H1 (cell line): ENCODE data around the gene ULK3. TPM values are rescaled to one million over a fixed set of nuclear protein-coding genes. Genes with fewer than 3 reads are reported as not detected.

Source experiments
- CTCF ChIA-PET: fragments of 300-600 bp; sonication (Branson Sonifier 250); formaldehyde crosslinking; loops from one replicate; lab custom pipeline; 2021; ENCODE audit not compliant: partially characterized antibody; lab: Charles Lee
- POLR2A ChIA-PET: fragments of 300-600 bp; sonication (Branson Sonifier 250); formaldehyde crosslinking; loops from one replicate; lab custom pipeline; 2021; ENCODE audit warnings: inconsistent platforms; ENCODE audit not compliant: partially characterized antibody; lab: Charles Lee
- DNase-seq, 2 experiments: peaks; one replicate each; pipeline versions ENCODE4 v3.0.0 to v3.0.0-alpha.2; 2010 to 2022; ENCODE audit warnings: low spot score in 2 of 2, low read depth in 1 of 2, mixed read lengths in 1 of 2
- FAIRE-seq: peaks from 2 replicates; lab custom pipeline; 2011; peaks lifted over from hg19 to GRCh38; lab: Jason Lieb, UNC
- H2AFZ ChIP-seq: 2 replicates; pipeline ENCODE4 v1.8.1; 2012; ENCODE audit warnings: low read length, inconsistent platforms
- H2AK5ac ChIP-seq: 2 replicates; pipeline ENCODE4 v1.6.1; 2013; ENCODE audit warnings: low read depth, low read length
- H2BK120ac ChIP-seq: replicated peaks from 2 replicates; pipeline ENCODE3; 2013; ENCODE audit warnings: low read depth, low read length, inconsistent platforms
- H2BK12ac ChIP-seq: 2 replicates; pipeline ENCODE4 v1.6.1; 2013; ENCODE audit warnings: low read depth, low read length
- H2BK15ac ChIP-seq: 2 replicates; pipeline ENCODE4 v1.6.1; 2013; ENCODE audit warnings: low read length
- H2BK20ac ChIP-seq: 2 replicates; pipeline ENCODE4 v1.6.1; 2013; ENCODE audit warnings: low read length
- H2BK5ac ChIP-seq: 2 replicates; pipeline ENCODE4 v1.6.1; 2013; ENCODE audit warnings: low read depth, low read length
- H3K14ac ChIP-seq: 2 replicates; pipeline ENCODE4 v1.6.1; 2013; ENCODE audit warnings: inconsistent platforms; ENCODE audit not compliant: insufficient read length
- H3K18ac ChIP-seq: 2 replicates; pipeline ENCODE4 v1.6.1; 2013; ENCODE audit warnings: low read length; ENCODE audit errors: extremely low read depth
- H3K23ac ChIP-seq: 2 replicates; pipeline ENCODE4 v1.6.1; 2013; ENCODE audit warnings: inconsistent platforms; ENCODE audit not compliant: insufficient read length
- H3K23me2 ChIP-seq: 2 replicates; pipeline ENCODE4 v1.6.1; 2013; ENCODE audit warnings: low read depth, low read length
- H3K27ac ChIP-seq: 2 replicates; pipeline ENCODE4 v1.6.1; 2011; ENCODE audit warnings: low read depth, low read length, inconsistent platforms
- H3K27me3 ChIP-seq, 4 experiments: replicated peaks in 1 of 4; 1 replicate in 1 of 4; 2 replicates in 3 of 4; pipeline versions ENCODE4 v1.6.1 to v1.8.1; 2011 to 2013; ENCODE audit warnings: low read length in 3 of 4, mild to moderate bottlenecking in 3 of 4, inconsistent platforms in 2 of 4, mixed read lengths in 2 of 4, moderate library complexity in 1 of 4; ENCODE audit not compliant: control insufficient read depth in 3 of 4, insufficient read depth in 3 of 4; ENCODE audit errors: extremely low read depth in 1 of 4
- H3K36me3 ChIP-seq, 4 experiments: 2 replicates each; pipeline versions ENCODE4 v1.6.1 to v1.8.1; 2011 to 2013; ENCODE audit warnings: mild to moderate bottlenecking in 4 of 4, low read length in 3 of 4, moderate library complexity in 2 of 4, control low read depth in 1 of 4, inconsistent platforms in 1 of 4; ENCODE audit not compliant: insufficient read depth in 4 of 4, control insufficient read depth in 2 of 4
- H3K4ac ChIP-seq: replicated peaks from 2 replicates; pipeline ENCODE3; 2013; ENCODE audit warnings: low read length, low read depth, mixed read lengths, inconsistent platforms; ENCODE audit not compliant: insufficient read length
- H3K4me1 ChIP-seq, 4 experiments: replicated peaks in 1 of 4; 1 replicate in 1 of 4; 2 replicates in 3 of 4; pipeline versions ENCODE4 v1.6.1 to v1.8.1; 2011 to 2013; ENCODE audit warnings: low read length in 3 of 4, inconsistent platforms in 2 of 4, mixed read lengths in 1 of 4; ENCODE audit not compliant: insufficient read depth in 4 of 4, control insufficient read depth in 3 of 4
- H3K4me2 ChIP-seq, 2 experiments: 2 replicates each; pipeline versions ENCODE4 v1.6.1 to v1.8.1; 2011 to 2013; ENCODE audit warnings: low read depth in 2 of 2, low read length in 2 of 2, control low read depth in 1 of 2, inconsistent platforms in 1 of 2, mild to moderate bottlenecking in 1 of 2; ENCODE audit not compliant: insufficient read depth in 1 of 2
- H3K4me3 ChIP-seq, 4 experiments: fragments of 200-600, 300-600 bp in 1 of 4; sonication (generic), shearing (Covaris generic), sonication (Bioruptor Twin) in 1 of 4; 2 replicates each; pipeline versions ENCODE4 v1.5.1 to v1.8.1; 2011 to 2016; ENCODE audit warnings: low read length in 4 of 4, low read depth in 3 of 4, control low read depth in 2 of 4, inconsistent platforms in 2 of 4, mild to moderate bottlenecking in 2 of 4, mixed read lengths in 1 of 4, moderate library complexity in 1 of 4; ENCODE audit not compliant: insufficient read depth in 2 of 4; ENCODE audit errors: extremely low read depth in 1 of 4
- H3K56ac ChIP-seq: replicated peaks from 2 replicates; pipeline ENCODE3; 2013; ENCODE audit warnings: low read depth, mild to moderate bottlenecking, mixed read lengths, low read length, inconsistent platforms; ENCODE audit not compliant: insufficient read length
- H3K79me1 ChIP-seq: 2 replicates; pipeline ENCODE4 v1.6.1; 2013; ENCODE audit warnings: low read depth, low read length, control low read depth
- H3K79me2 ChIP-seq, 2 experiments: 2 replicates each; pipeline versions ENCODE4 v1.6.1 to v1.8.1; 2012 to 2013; ENCODE audit warnings: low read length in 2 of 2, mild to moderate bottlenecking in 2 of 2, inconsistent platforms in 1 of 2; ENCODE audit not compliant: insufficient read depth in 2 of 2, control insufficient read depth in 1 of 2
- H3K9ac ChIP-seq, 4 experiments: replicated peaks in 1 of 4; 1 replicate in 1 of 4; 2 replicates in 3 of 4; pipeline versions ENCODE4 v1.6.1 to v1.8.1; 2011 to 2013; ENCODE audit warnings: low read depth in 3 of 4, low read length in 3 of 4, control low read depth in 2 of 4, mild to moderate bottlenecking in 2 of 4, moderate library complexity in 2 of 4, inconsistent platforms in 1 of 4; ENCODE audit errors: extremely low read depth in 1 of 4
- H3K9me3 ChIP-seq, 2 experiments: 2 replicates each; pipeline versions ENCODE4 v1.6.1 to v1.8.1; 2012 to 2013; ENCODE audit warnings: mild to moderate bottlenecking in 2 of 2, moderate library complexity in 2 of 2, control low read depth in 1 of 2, inconsistent platforms in 1 of 2, low read depth in 1 of 2, low read length in 1 of 2, mixed read lengths in 1 of 2; ENCODE audit not compliant: insufficient read depth in 2 of 2
- H4K20me1 ChIP-seq, 2 experiments: replicated peaks in 1 of 2; 2 replicates each; pipeline versions ENCODE3 to v1.8.1; 2011 to 2013; ENCODE audit warnings: inconsistent platforms in 2 of 2, low read length in 2 of 2, mild to moderate bottlenecking in 1 of 2; ENCODE audit not compliant: insufficient read depth in 2 of 2, control insufficient read depth in 1 of 2
- H4K5ac ChIP-seq: 2 replicates; pipeline ENCODE4 v1.6.1; 2013; ENCODE audit warnings: low read length, low read depth, mixed read lengths, inconsistent platforms; ENCODE audit not compliant: insufficient read length
- H4K8ac ChIP-seq: 2 replicates; pipeline ENCODE4 v1.8.0; 2013; ENCODE audit warnings: mild to moderate bottlenecking, moderate library complexity, low read length, inconsistent platforms; ENCODE audit not compliant: insufficient read depth; ENCODE audit errors: extremely low read depth
- H4K91ac ChIP-seq: replicated peaks from 2 replicates; pipeline ENCODE3; 2013; ENCODE audit warnings: low read length, mixed read lengths, inconsistent platforms; ENCODE audit not compliant: insufficient read length
- ASH2L ChIP-seq: fragments of 200-600, 300-600 bp; sonication (generic); IDR thresholded peaks from one replicate; pipeline ENCODE4 v1.7.1; 2017; ENCODE audit warnings: low read length
- SP2 ChIP-seq: IDR thresholded peaks from 2 replicates; pipeline ENCODE4 v1.6.1; 2012; ENCODE audit warnings: mild to moderate bottlenecking, low read length, inconsistent platforms
- TAF7 ChIP-seq: optimal IDR thresholded peaks from 2 replicates; pipeline ENCODE3; 2011; ENCODE audit warnings: low read depth, mild to moderate bottlenecking, inconsistent platforms, low read length, moderate library complexity, borderline replicate concordance
- YY1 ChIP-seq: IDR thresholded peaks from 2 replicates; pipeline ENCODE4 v1.6.1; 2011; ENCODE audit warnings: low read depth, mild to moderate bottlenecking, low read length
- ZNF274 ChIP-seq: IDR thresholded peaks from 2 replicates; pipeline ENCODE4 v1.7.0; 2012; ENCODE audit warnings: low read length, borderline replicate concordance; ENCODE audit errors: extremely low read depth
- WGBS, 2 experiments: shearing (Covaris generic) in 1 of 2; methylation state at CpG; one replicate each; pipeline versions ENCODE4 v1.1.6 to v1.1.7; 2013 to 2015; ENCODE audit warnings: low lambda C conversion rate in 2 of 2, mixed read lengths in 2 of 2, inconsistent platforms in 1 of 2, low coverage in 1 of 2, missing lambda C conversion rate in 1 of 2; ENCODE audit not compliant: insufficient replicate concordance in 2 of 2, insufficient coverage in 1 of 2, insufficient read length in 1 of 2; ENCODE audit errors: extremely low coverage in 1 of 2, missing lambda C conversion rate in 1 of 2; 5-methylcytosine and 5-hydroxymethylcytosine counted together
- polyA plus RNA-seq, 7 experiments: library from polyadenylated mRNA; depleted of rRNA in 3 of 7; stranded (reverse) in 5 of 7; unstranded in 2 of 7; fragments of >200 nt in 5 of 7; fragments of 200-250 nt in 2 of 7; gene quantifications; 1 replicate in 5 of 7; 2 replicates in 1 of 7; 4 replicates in 1 of 7; pipeline versions ENCODE4 v1.2.1 to v1.2.3, GENCODE V29; 2011 to 2013; ENCODE audit warnings: missing spikeins in 2 of 7, mixed read lengths in 2 of 7
- total RNA-seq: library from RNA; stranded (reverse); fragmentation: NEBNext Ultra II Directional; extraction: Animal tissue kit (Norgen Biotek cat#: 25700); gene quantifications from 2 replicates; pipeline ENCODE4 v1.2.1, GENCODE V29; 2021

Gene ULK3
- total and polyA plus RNA-seq, 2 of the 8 experiments (the other 6 are each of a cell fraction or from before 2014, with no cell fraction given): 27.1 to 34.4 TPM

GRCh38 chr15:74843445-74843828 is 481 bp upstream of the ULK3 start:
- Histone ChIP-seq H3K23me2 (peaks cover 7% of the 10 kb centered on the region; the same call in 1 of the 2 replicates), H3K4ac (peak overlapping the region; percentile 71), H2BK120ac (no peak overlapping the region), H3K4me2 (peak overlapping the region; percentile 75 to 82), H2AFZ (no peak overlapping the region; the same call in 1 of the 2 replicates), H2BK5ac (peak overlapping the region; percentile 83; the same call in 1 of the 2 replicates), H4K5ac (peak overlapping the region; percentile 55), H3K4me1 (peaks cover 0 to 13% (median 8%) of the 10 kb centered on the region in 4 experiments; a peak in 6 of 7 replicates), H3K56ac (peak overlapping the region; percentile 8), H2AK5ac (no peak overlapping the region), H3K36me3 (peaks cover 3 to 15% (median 7%) of the 10 kb centered on the region in 4 experiments; a peak in 6 of 8 replicates)
- POLR2A ChIA-PET: interaction anchor here (0.8 to 4.1 kb wide), 13 partner anchors 11 to 113 kb away, joined by 3 to 23 read pairs (median 4); partner anchors contain the start of genes COX5A, CPLX3, CSK and FAM219B
- CTCF ChIA-PET: interaction anchor here (0.7 to 2.5 kb wide), 11 partner anchors 10 to 107 kb away, joined by 3 to 24 read pairs (median 5); no protein-coding TSS in a partner anchor
- TF ChIP-seq SP2 (no peak), YY1 (no peak), ZNF274 (no peak), ASH2L (peak; percentile 22), TAF7 (no peak)
- TF ChIP-seq, all 59 proteins: peak for 1
- no peaks in the 10 kb centered on the region for H3K9me3 ChIP-seq
- WGBS, 2 experiments: 32% methylated on average over 14 of the region's 18 CpGs; no CpG with 5 or more reads in 1 of the 2 experiments
- 0 out of 2 replicates have a peak, but pooled peaks cover 2% of the 10 kb centered on the region for H3K79me1 ChIP-seq
- H2BK15ac ChIP-seq: no peak overlapping the region
- H3K18ac ChIP-seq: peak overlapping the region; percentile 71
- H2BK20ac ChIP-seq: no peak overlapping the region
- peak overlapping the region; percentile 60 to 92 (median 90) for H3K4me3 ChIP-seq
- no peaks in the 10 kb centered on the region for H3K27me3 ChIP-seq
- H3K27ac ChIP-seq: peak overlapping the region; percentile 88
- H4K91ac ChIP-seq: peak overlapping the region; percentile 44
- FAIRE-seq: no peak
- H3K79me2 ChIP-seq: no peaks in the 10 kb centered on the region
- H4K8ac ChIP-seq: peak overlapping the region; percentile 97
- peak overlapping the region; percentile 78 to 89 (median 82) for H3K9ac ChIP-seq
- peaks cover 2 to 4% of the 10 kb centered on the region in 2 experiments for H4K20me1 ChIP-seq
- DNase-seq: no peak
- H3K14ac ChIP-seq: no peak overlapping the region
- H3K23ac ChIP-seq: no peak overlapping the region
- no peak overlapping the region for H2BK12ac ChIP-seq
